ENCODE results near the gene CHSY1. TPM values are rescaled to one million over a fixed set of nuclear protein-coding genes. Genes with fewer than 3 reads are reported as not detected.

The CHSY1 gene
- total and polyA plus RNA-seq, 2 of the 13 experiments (the other 11 are each of a cell fraction or from before 2014, with no cell fraction given) = 13.3 to 13.7 TPM

- TF ChIP-seq ZNF235 (CRISPR knock-in tag; IDR thresholded peaks at IDR 0.05; ENCODE audit: borderline replicate concordance) (peak; percentile 62; the same call in 1 of the 2 replicates), CEBPB (IDR thresholded peaks at IDR 0.05; ENCODE audit: borderline replicate concordance, low read depth, low read length) (no peak), ZNF329 (CRISPR knock-in tag; IDR thresholded peaks at IDR 0.05; ENCODE audit: low read depth) (no peak), ZNF260 (CRISPR knock-in tag; IDR thresholded peaks at IDR 0.05; ENCODE audit: borderline replicate concordance, low read depth) (no peak), GATAD2A (CRISPR knock-in tag; IDR thresholded peaks at IDR 0.05) (peak; percentile 41), ZBTB44 (CRISPR knock-in tag; IDR thresholded peaks at IDR 0.05) (no peak; the same call in 1 of the 2 replicates), ZBTB49 (CRISPR knock-in tag; IDR thresholded peaks at IDR 0.05; ENCODE audit: borderline replicate concordance) (no peak), ZNF672 (CRISPR knock-in tag; IDR thresholded peaks at IDR 0.05) (0 out of 2 replicates have a peak, but pooled peaks have one; percentile 72), NFYB (CRISPR knock-in tag; IDR thresholded peaks at IDR 0.05) (peak; percentile 52), HHEX (CRISPR knock-in tag; IDR thresholded peaks at IDR 0.05) (no peak), GFI1 (CRISPR knock-in tag; IDR thresholded peaks at IDR 0.05; ENCODE audit: borderline replicate concordance) (no peak; the same call in 1 of the 2 replicates), POLR2AphosphoS5 (IDR thresholded peaks at IDR 0.05; ENCODE audit: low read depth, low read length) (peak; percentile 91), ZNF788 (CRISPR knock-in tag; IDR thresholded peaks at IDR 0.05; ENCODE audit: borderline replicate concordance) (peak; percentile 96; the same call in 1 of the 2 replicates), ZBTB2 (CRISPR knock-in tag; IDR thresholded peaks at IDR 0.05; ENCODE audit: low read depth) (peak; percentile 94), GPBP1L1 (CRISPR knock-in tag; IDR thresholded peaks at IDR 0.05) (no peak)
- TF ChIP-seq, protein P1, sequence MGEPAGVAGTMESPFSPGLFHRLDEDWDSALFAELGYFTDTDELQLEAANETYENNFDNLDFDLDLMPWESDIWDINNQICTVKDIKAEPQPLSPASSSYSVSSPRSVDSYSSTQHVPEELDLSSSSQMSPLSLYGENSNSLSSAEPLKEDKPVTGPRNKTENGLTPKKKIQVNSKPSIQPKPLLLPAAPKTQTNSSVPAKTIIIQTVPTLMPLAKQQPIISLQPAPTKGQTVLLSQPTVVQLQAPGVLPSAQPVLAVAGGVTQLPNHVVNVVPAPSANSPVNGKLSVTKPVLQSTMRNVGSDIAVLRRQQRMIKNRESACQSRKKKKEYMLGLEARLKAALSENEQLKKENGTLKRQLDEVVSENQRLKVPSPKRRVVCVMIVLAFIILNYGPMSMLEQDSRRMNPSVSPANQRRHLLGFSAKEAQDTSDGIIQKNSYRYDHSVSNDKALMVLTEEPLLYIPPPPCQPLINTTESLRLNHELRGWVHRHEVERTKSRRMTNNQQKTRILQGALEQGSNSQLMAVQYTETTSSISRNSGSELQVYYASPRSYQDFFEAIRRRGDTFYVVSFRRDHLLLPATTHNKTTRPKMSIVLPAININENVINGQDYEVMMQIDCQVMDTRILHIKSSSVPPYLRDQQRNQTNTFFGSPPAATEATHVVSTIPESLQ (CRISPR knock-in tag; conservative IDR thresholded peaks at IDR 0.05) = no peak
- TF ChIP-seq, protein P2, sequence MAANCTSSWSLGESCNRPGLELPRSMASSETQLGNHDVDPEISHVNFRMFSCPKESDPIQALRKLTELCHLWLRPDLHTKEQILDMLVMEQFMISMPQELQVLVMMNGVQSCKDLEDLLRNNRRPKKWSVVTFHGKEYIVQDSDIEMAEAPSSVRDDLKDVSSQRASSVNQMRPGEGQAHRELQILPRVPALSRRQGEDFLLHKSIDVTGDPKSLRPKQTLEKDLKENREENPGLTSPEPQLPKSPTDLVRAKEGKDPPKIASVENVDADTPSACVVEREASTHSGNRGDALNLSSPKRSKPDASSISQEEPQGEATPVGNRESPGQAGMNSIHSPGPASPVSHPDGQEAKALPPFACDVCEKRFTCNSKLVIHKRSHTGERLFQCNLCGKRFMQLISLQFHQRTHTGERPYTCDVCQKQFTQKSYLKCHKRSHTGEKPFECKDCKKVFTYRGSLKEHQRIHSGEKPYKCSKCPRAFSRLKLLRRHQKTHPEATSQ (CRISPR knock-in tag; IDR thresholded peaks at IDR 0.05; ENCODE audit: borderline replicate concordance) = peak; percentile 74; the same call in 1 of the 2 replicates
Observed at GRCh38 chr15:101294731-101295606, 43.1 kb upstream of the CHSY1 start, which contains the start of gene SNRPA1 (continued).

All from HepG2 (cell line).